GM23248 (cell line): ENCODE results near the gene IDH3G. TPM values are rescaled to one million over a fixed set of nuclear protein-coding genes. Genes with fewer than 3 reads are reported as not detected.

Source experiments
- DNase-seq: peaks from one replicate; pipeline ENCODE4 v3.0.0-alpha.2; 2015
- H2AFZ ChIP-seq: fragments of 200-600 bp; sonication (generic); 2 replicates; pipeline ENCODE4 v1.6.1; 2016; ENCODE audit warnings: antibody characterized with exemption
- H3F3A ChIP-seq: fragments of 200-600 bp; sonication (generic); 2 replicates; pipeline ENCODE4 v1.6.1; 2016; ENCODE audit warnings: mild to moderate bottlenecking, antibody characterized with exemption, mixed run types; ENCODE audit not compliant: insufficient read depth
- H3K27ac ChIP-seq: fragments of 200-600 bp; sonication (generic); 2 replicates; pipeline ENCODE4 v1.5.1; 2016; ENCODE audit warnings: mild to moderate bottlenecking
- H3K27me3 ChIP-seq: fragments of 200-600 bp; sonication (generic); replicated peaks from 2 replicates; pipeline ENCODE4 v1.6.1; 2016; ENCODE audit warnings: mild to moderate bottlenecking; ENCODE audit not compliant: insufficient read depth
- H3K36me3 ChIP-seq: fragments of 200-600 bp; sonication (generic); 2 replicates; pipeline ENCODE4 v1.6.1; 2016; ENCODE audit warnings: low read depth, mild to moderate bottlenecking
- H3K4me1 ChIP-seq: fragments of 200-600 bp; sonication (generic); 2 replicates; pipeline ENCODE4 v1.6.1; 2016; ENCODE audit warnings: mild to moderate bottlenecking; ENCODE audit not compliant: insufficient read depth
- H3K4me2 ChIP-seq: fragments of 200-600 bp; sonication (generic); one replicate; pipeline ENCODE4 v1.6.1; 2016; ENCODE audit warnings: mild to moderate bottlenecking; ENCODE audit not compliant: unreplicated experiment
- H3K4me3 ChIP-seq: fragments of 200-600 bp; sonication (generic); 2 replicates; pipeline ENCODE4 v1.5.1; 2016; ENCODE audit warnings: mild to moderate bottlenecking
- H3K79me2 ChIP-seq: fragments of 200-600 bp; sonication (generic); 2 replicates; pipeline ENCODE4 v1.6.1; 2016; ENCODE audit warnings: mild to moderate bottlenecking; ENCODE audit not compliant: insufficient read depth
- H3K9ac ChIP-seq: fragments of 200-600 bp; sonication (generic); 2 replicates; pipeline ENCODE4 v1.6.1; 2016; ENCODE audit warnings: mild to moderate bottlenecking
- H3K9me2 ChIP-seq: fragments of 200-600 bp; sonication (generic); 2 replicates; pipeline ENCODE4 v1.6.1; 2016; ENCODE audit warnings: mixed run types, mild to moderate bottlenecking, moderate library complexity; ENCODE audit not compliant: insufficient read depth
- H3K9me3 ChIP-seq: fragments of 200-600 bp; sonication (generic); one replicate; pipeline ENCODE4 v1.6.1; 2017; ENCODE audit warnings: low read depth
- H4K20me1 ChIP-seq: fragments of 200-600 bp; sonication (generic); 2 replicates; pipeline ENCODE4 v1.6.0; 2016; ENCODE audit not compliant: insufficient read depth
- EZH2 ChIP-seq: fragments of 200-600 bp; sonication (generic); IDR thresholded peaks from 2 replicates; pipeline ENCODE4 v1.6.1; 2018; ENCODE audit warnings: antibody characterized with exemption, mild to moderate bottlenecking; ENCODE audit not compliant: insufficient read depth, poor library complexity, severe bottlenecking
- EZH2phosphoT487 ChIP-seq: fragments of 200-600 bp; sonication (generic); IDR thresholded peaks from 2 replicates; pipeline ENCODE4 v1.6.1; 2018; ENCODE audit warnings: antibody characterized with exemption, moderate library complexity, mild to moderate bottlenecking, low read depth; ENCODE audit not compliant: insufficient read depth
- WGBS, 2 experiments: methylation state at CpG; one replicate each; pipeline ENCODE4 v1.1.6; 2015 to 2017; ENCODE audit warnings: low lambda C conversion rate in 2 of 2, low coverage in 1 of 2; ENCODE audit errors: missing lambda C conversion rate in 2 of 2; 5-methylcytosine and 5-hydroxymethylcytosine counted together
- in situ Hi-C: fragments of 300-500 bp; cut with MboI; formaldehyde crosslinking; loops from 2 replicates; pipeline ENCODE4 v1.15.0; 2020
- polyA plus RNA-seq: library from polyadenylated mRNA; unstranded; fragments of >200 nt; fragmentation: Nextera tagmentation; extraction: Ambion mirVana; gene quantifications from 2 replicates; pipeline ENCODE4 v1.2.1, GENCODE V29; 2016
- total RNA-seq: library from RNA; depleted of rRNA; stranded (reverse); fragments of >200 nt; shearing (Covaris generic); gene quantifications from 2 replicates; pipeline ENCODE4 v1.2.3, GENCODE V29; 2014

IDH3G gene
- total and polyA plus RNA-seq, 2 experiments from 2014 or later = 83.2 to 88.2 TPM

- peaks cover 63% of the 10 kb centered on the region for H3K79me2 ChIP-seq
- no peaks in the 10 kb centered on the region for H3F3A ChIP-seq
- no peaks in the 10 kb centered on the region for H3K9me3 ChIP-seq
- H3K4me2 ChIP-seq = peak overlapping the region; percentile 80
- peak overlapping the region; percentile 94 for H3K4me3 ChIP-seq
- DNase-seq = peak; percentile 52
- peak overlapping the region; percentile 78 for H2AFZ ChIP-seq
- no peaks in the 10 kb centered on the region for H3K9me2 ChIP-seq
- no peaks in the 10 kb centered on the region for H3K36me3 ChIP-seq
- no peak for TF ChIP-seq EZH2phosphoT487
- no peaks in the 10 kb centered on the region for H3K4me1 ChIP-seq
- peak overlapping the region; percentile 95 for H3K9ac ChIP-seq
- H3K27me3 ChIP-seq = no peaks in the 10 kb centered on the region
- in situ Hi-C loops = no loop called here
- no peaks in the 10 kb centered on the region for H4K20me1 ChIP-seq
- peak overlapping the region; percentile 92 for H3K27ac ChIP-seq
- 1 to 10% methylated on average over 18 to 29 of the region's 47 CpGs for WGBS, 2 experiments
These were observed 982 bp upstream of the IDH3G start for GRCh38 chrX:153794897-153795816.

DNA sequence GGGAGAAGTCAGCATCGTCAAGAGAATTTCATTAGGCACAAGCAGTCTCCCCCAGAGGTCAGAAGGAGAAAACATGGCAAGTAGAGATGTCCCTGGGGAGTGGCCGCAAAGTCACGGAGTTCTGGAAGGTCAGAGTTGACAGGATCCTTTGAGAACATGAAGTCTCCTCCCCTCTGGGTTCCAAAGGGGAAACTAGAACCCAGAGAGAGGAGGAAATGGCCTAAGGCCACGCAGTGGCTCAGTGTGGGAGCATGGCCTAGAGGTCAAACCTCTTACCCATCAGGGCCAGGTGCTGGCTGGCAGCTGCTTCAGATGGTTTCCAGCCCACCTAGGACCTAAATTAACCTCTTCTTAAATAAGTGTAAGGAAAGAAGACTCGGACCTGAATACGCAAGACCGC, 884 bp downstream of the IDH3G start:
- peak overlapping the region; percentile 95 for H3K9ac ChIP-seq
- H3K36me3 ChIP-seq = no peaks in the 10 kb centered on the region
- in situ Hi-C loops = no loop called here
- H3K9me3 ChIP-seq = no peaks in the 10 kb centered on the region
- TF ChIP-seq EZH2phosphoT487 = no peak
- no peak for TF ChIP-seq EZH2
- no peaks in the 10 kb centered on the region for H3F3A ChIP-seq
- H3K27me3 ChIP-seq = no peaks in the 10 kb centered on the region
- peak overlapping the region; percentile 78 for H2AFZ ChIP-seq
- peak overlapping the region; percentile 94 for H3K4me3 ChIP-seq
- no peaks in the 10 kb centered on the region for H3K4me1 ChIP-seq
- WGBS, 2 experiments = 16 to 20% methylated on average over 7 of the region's 7 CpGs
- H3K9me2 ChIP-seq = no peaks in the 10 kb centered on the region
- peak overlapping the region; percentile 92 for H3K27ac ChIP-seq
- no peaks in the 10 kb centered on the region for H4K20me1 ChIP-seq
- no peak for DNase-seq
- peaks cover 63% of the 10 kb centered on the region for H3K79me2 ChIP-seq
- peak overlapping the region; percentile 95 for H3K4me2 ChIP-seq

DNA sequence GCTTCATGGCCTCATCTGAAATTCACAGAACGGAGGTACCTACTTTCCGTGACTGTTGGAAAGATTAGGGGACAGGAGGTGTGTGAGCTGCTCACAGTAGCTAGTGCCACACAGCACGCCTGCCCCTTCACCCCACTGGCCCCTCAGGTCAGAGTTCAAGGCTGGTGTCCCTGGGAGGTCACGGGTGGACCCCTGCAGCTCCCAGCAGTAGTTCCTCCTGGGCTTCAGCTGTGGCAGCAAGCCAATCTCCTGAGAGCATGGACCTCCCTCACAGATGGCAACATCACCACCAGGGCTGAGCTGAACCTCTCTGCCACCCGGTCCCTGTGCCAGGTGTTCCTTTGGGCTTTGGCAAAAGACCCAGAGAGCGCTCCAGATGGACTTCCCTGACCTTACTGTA, 1.8 kb downstream of the IDH3G start:
- Histone ChIP-seq H3K4me3 (no peak overlapping the region), H3K9me3 (no peaks in the 10 kb centered on the region), H3K27ac (no peak overlapping the region), H3K4me2 (no peak overlapping the region), H3K79me2 (peaks cover 63% of the 10 kb centered on the region), H3K4me1 (no peaks in the 10 kb centered on the region), H2AFZ (no peak overlapping the region), H3K9me2 (no peaks in the 10 kb centered on the region), H3K36me3 (no peaks in the 10 kb centered on the region), H3F3A (no peaks in the 10 kb centered on the region), H4K20me1 (no peaks in the 10 kb centered on the region), H3K9ac (no peak overlapping the region; the same call in 1 of the 2 replicates), H3K27me3 (no peaks in the 10 kb centered on the region)
- DNase-seq = no peak
- in situ Hi-C loops = no loop called here
- WGBS, 2 experiments = 70 to 76% methylated on average over 2 to 6 of the region's 6 CpGs
- TF ChIP-seq EZH2phosphoT487 = no peak
- TF ChIP-seq EZH2 = no peak

DNA sequence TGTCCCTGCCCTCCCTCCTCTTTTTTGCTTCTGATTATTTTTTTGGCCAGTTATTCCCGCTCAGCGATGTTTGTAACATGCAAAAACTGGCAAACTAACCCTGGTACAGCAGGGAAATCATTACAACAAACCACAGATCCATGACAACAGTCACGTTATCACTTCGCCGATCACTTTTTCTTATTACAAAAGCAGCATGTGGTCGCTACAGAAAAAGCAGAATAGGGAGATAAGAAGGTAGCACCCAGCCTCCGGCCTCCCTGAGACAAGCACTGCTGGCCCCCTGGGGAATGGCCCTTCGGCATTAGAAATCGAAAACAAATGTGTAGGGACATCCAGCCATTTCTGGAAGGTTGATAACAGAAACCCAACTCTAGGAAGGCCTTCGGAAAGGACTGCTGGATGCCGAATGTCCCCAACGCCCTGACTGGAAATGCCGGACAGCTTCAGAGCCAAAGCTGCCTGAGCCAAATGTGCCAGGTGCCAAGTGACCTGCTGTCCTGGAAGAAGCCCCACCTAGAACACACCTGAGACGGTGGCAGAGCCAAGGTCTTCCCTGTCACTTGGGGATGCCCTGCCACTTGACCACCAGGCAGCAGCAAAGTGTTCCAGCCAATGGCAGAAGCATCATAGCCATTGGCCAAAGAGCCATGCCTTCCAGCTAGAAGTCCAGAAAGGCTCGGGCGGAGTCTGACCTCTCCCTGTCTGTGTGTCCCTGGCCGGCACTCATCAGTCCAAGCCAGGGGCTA, 2.9 kb downstream of the IDH3G start:
- 38 to 54% methylated on average over 12 to 16 of the region's 17 CpGs for WGBS, 2 experiments
- Histone ChIP-seq H3K4me2 (no peak overlapping the region), H2AFZ (no peak overlapping the region), H3K9me2 (no peaks in the 10 kb centered on the region), H3K79me2 (peaks cover 55% of the 10 kb centered on the region), H3K27me3 (no peaks in the 10 kb centered on the region), H3K4me1 (no peaks in the 10 kb centered on the region), H3K9me3 (no peaks in the 10 kb centered on the region), H3K27ac (no peak overlapping the region), H4K20me1 (no peaks in the 10 kb centered on the region), H3K4me3 (no peak overlapping the region), H3F3A (no peaks in the 10 kb centered on the region), H3K9ac (no peak overlapping the region), H3K36me3 (no peaks in the 10 kb centered on the region)
- in situ Hi-C loops = no loop called here
- no peak for TF ChIP-seq EZH2phosphoT487
- no peak for TF ChIP-seq EZH2
- no peak for DNase-seq
